SHP77 treated with DMSO at 0.1 percent for 48 hours (cell line): ENCODE data around the gene WDR4.
"Not testable (repeated sequence)": the region's sequence is repeated elsewhere in the genome, so short reads cannot be mapped to it uniquely, and the experiment has no call there.

Experiments used
- DNase-seq: peaks from one replicate; lab custom pipeline; 2025; lab: John Stamatoyannopoulos, UW

Gene WDR4

DNA sequence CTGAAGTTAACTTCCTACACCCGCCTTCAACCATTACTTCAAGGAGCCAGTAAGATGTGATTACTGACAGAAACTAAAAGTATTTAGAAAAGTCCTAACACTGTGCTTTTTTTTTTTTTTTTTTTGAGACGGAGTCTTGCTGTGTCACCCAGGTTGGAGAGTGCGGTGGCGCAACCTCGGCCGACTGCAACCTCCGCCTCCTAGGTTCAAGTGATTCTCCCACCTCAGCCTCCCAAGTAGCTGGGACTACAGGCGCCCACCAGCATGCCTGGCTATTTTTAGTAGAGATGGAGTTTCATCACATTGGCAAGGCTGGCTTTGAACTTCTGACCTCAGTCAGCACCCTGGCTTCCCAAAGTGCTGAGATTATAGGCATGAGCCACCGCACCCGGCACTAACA lies 3.5 kb downstream of the WDR4 start:
- DNase-seq: not testable (repeated sequence)

DNA sequence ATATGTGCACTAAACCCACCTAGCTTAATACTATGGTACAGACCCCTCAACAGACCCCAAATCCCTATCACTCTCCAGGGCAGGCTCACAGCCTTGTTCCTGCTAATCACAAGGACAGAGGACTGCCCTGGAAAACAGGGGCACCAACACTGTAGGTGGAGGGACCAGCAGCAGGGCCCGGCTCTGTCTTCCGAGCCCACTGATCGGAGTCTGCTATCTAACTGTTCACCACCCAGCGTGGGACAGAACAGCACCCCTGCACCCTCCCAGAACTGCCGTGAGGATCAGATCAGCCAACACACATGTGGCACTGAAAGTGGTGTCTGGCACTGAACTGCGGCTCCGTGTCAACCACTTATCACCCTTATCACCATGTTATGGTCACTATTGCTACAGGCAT lies 6.2 kb downstream of the WDR4 start:
- no peak for DNase-seq

DNA sequence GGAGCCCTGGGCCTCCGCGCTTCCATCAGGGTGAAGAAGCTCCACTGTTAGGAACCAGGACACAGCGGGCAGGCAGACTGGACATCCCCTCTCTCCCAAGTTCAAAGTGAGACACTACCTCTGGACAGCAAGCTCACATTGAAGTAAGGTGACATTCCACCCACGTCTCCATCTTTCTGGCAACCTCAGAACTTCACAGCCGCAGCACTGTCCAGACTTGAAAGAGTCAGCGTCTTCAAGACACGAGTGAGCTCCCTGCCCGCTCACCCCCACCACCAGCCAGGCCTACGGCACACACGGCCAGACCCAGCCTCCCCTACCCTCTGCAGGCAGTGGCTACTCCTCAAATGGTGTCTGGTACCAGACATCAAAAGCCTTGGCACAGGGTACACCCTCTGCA lies 11.1 kb downstream of the WDR4 start:
- no peak for DNase-seq

DNA sequence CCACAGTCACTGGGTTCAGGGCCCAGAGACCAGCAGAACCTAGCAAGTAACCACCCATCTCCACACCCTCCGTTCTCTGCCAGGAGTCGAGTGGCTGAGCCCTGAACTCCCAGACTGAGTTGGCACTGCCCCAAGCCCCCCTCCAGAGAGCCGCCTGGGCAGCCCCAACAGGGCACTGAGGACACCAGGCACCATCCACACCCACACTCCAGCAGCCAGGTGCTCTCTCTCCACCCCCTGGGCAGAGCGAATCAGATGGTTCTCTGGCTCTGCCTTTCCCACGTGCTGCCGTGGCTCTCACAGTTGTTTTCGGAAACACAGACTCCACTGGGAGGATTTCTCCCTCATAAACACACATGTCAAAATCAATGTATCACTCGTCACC lies 13.6 kb downstream of the WDR4 start:
- no peak for DNase-seq

DNA sequence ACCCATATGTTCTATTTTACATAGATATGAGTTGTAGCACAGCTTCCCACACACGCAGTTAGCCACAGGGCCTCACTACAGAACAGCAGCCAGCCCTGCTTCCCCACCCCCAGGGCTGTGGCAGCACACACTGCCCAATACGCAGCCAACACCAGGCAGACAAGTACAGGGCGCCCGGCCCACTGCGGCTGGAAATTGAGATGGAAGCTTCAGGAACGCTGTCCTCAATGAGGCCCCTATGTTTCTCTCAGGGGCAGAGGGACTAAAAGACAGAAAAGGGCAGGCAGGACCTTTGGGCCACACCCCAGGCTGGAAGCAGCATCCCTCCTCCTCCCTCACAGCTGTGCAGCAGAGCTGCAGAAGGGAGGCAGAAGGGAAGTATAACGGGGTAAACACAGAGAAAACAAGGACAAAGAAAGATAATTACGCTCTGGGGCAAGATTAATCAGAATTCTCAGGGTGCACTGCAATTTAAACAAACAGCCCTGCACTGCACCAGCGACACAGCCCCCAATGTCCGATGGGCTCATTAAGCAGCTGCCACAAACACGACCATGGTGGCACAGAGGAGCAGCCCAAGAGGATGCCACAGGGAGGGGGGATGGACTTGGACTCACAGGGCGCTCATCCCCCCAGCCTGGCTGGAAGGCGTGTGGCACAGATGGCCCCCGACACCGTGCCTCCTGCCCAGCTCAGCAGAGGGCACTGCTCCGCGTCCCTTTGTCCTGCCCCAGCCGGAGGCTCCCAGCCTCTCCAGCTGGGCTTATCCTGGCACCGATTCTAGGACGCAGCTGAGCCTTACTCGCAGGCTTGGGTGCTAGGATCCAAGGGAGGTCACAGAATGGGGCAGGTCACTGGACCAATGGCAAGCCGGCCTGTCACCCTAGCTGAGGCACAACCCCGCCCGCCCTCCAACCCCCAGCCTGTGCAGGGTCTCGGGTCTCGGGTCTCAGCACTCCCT lies 14.2 kb downstream of the WDR4 start:
- DNase-seq: no peak

DNA sequence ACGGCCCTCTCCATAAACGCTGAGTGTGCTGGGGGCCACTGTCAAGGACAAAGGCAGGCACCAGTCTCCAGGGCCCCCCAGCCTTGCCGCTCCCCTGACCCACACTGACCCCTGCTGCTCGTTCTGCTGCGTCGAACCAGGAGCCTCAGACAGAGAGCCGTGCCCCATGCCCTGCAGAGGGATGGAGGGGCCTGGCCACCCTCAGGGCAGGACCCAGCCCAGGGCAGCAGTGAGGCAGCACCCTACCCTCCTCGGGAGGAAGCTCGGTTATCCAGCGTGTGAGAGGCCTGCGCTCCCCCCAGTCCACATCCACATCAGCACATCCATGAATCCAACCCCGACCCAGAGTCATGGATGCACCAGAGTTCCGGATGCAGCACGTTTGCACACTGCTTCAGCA lies 15.1 kb downstream of the WDR4 start:
- no peak for DNase-seq

DNA sequence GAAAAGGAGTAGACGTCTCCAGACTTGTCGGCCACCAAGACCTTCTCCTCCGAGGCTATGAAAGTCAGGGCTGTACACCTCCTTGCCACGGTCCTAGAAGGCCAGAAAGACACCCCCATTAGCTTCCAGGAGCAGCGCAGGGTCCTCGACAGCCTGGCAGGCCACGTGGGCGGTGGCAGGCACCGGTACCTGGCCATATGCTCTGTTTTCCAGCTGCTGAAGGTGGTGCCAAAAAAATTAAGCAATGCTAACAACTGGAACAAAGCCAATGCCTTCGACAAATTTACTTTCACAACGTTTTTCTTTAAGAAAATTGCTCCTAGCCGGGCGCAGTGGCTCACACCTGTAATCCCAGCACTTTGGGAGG lies 15.9 kb downstream of the WDR4 start:
- DNase-seq: no peak

DNA sequence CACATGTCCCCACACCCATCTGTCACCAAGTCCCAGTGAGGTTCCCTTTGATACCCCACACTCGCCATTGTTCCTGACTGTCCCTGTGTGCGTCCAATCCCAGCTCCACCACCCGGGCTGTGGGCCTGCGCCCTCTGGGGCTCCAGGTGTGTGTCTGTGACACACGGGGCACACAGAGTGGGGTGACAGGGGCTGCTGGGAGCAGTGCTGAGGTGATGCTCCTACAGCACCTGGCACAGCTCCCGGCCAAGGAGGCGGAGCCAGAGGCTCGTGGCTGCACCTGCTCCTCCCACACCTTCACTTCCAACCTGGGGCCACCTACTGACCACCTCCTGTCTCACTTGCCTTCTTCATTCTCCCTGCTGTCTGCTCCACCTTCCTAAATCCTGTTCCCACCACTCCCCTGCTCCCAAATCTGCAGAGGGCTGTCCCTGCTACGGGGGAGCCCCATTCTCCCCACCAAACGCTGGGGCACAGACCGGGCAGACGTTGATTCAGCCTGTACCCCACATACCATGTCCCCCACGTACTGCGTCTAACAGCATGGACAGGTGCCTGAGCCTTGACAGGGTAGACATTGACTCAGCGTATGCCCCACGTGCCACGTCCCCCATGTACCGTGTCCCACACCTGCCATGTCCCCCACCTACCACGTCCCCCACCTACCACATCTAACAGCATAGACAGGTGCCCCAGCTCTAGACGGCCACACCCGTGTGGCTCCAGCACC lies 16.4 kb downstream of the WDR4 start:
- DNase-seq: no peak

DNA sequence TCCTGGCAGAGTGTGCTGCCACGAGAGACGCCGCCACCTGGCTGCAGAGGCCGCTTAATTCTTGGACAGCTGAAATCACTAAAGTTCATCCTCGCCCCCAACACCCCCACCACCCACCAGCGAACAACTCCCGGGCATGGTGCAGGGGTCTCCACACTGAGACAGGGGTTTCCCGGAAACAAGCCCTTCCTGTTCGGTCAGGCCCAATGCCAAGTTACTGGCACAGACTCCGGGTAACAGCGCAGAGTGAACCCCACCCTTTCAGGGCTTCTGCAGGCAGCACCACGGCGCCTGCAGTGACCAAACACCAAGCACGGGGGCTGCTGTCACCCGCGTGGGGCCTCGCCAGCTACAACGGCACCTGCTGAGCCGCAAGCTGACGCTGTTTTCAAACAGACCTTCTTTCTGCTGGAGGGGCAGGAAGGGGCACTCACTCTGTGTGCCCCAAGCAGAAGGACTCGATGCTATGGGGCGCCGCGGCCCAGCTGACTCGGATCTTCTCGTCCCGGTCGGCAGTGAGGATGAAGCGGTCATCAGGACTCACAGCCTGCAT lies 17.4 kb downstream of the WDR4 start:
- no peak for DNase-seq

DNA sequence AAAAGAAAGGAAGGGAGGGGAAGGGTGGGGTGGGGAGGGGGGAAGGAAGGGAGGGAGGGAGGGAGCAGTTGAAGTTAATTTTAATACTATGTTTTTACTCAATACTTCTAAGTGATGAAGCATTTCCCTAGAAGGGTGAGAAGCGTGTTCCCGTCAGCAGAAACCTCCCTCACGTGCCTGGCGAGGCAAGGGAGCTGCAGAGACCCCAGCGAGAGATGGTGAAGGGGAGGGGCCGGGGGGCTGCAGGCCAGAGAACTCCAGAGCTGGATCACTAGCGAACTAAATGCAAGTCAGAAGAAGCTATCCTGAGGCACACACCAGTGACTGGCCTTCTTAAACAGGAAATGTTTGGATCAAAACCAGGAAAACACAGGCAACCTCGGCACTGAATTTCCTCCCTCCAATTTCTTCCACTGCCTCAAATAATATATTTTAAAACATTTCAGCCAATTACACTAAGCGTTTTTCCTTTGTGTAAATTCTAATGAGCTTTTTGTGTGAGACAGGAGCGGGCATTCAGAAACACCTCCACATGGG lies 18.0 kb downstream of the WDR4 start:
- DNase-seq: no peak

DNA sequence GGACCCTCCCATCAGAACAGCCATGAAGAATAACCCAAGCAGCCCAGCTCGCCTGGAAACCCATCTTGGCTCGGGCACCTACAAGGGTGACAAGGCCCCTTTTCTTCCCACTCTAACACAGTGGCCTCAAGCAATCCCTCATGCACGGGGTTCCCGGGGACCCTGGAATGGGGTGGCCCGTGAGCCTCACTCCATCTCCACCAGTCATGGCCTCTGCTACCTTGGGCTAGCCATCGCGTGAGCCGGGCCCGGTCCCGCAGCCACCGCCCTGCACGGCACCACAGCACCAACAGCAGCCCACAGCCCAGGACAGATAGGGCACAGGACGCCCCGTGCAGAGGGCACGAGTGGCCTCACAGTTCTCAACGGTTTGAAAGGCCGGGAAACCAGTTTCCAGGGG lies 19.0 kb downstream of the WDR4 start:
- DNase-seq: no peak

DNA sequence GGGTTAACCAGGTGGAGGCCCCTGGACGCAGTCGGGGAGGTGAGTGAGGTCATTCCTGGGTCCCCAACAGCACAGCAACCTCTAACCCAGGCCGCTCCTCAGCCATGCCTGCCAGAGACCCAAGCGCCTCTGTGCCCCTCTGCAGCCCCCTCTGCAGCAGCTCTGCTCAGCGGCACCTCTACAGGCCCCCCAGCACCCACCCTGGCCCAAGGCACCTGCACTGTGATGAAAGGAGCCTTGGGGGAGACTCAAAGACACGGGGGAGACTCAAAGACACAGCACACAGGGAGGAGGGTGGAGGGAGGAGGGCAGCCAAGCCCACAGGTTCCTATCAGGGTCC lies 19.5 kb downstream of the WDR4 start:
- no peak for DNase-seq

DNA sequence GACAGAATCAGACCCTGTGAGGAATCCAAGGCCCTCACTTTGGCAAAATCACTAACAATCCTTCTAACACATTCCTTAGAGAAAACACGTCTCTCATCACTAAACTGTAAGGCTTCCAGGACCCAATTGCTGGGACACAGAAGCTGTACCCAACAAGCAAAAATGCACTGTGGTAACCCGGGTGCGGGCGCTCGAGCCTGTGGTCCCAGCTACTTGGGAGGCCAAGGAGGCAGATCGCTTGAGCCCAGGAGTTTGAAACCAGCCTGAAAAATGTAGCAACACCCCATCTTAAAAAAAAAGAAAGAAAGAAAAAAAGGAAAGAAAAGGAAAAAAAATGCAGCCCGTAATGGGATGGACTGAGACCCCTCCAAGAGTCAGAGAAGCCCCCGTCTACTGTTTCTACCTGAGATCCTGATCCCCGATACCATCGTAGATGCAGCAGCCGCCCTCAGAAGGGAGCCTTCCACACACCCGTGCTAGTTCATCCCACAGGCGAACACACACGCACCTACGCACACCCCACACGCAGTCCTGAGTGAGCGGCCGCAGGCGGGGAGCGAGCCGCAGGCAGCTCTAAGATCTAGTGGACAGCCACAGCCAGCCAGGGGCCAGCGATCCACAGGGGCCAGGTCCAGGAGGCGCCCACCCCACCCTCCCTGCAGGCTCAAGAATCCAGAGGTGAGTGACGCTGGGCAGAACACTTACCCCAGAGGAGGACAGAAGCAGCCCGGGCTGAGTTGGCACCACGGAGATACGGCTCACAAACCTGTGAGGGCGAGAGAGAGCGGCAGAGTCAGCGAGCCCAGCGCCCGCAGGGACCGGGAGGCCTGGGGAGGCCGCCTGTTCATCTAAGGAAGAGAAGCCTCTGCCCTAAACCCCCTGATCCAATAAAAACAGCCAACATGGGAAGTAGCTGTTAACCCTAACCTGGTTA lies 20.1 kb downstream of the WDR4 start:
- DNase-seq: no peak

DNA sequence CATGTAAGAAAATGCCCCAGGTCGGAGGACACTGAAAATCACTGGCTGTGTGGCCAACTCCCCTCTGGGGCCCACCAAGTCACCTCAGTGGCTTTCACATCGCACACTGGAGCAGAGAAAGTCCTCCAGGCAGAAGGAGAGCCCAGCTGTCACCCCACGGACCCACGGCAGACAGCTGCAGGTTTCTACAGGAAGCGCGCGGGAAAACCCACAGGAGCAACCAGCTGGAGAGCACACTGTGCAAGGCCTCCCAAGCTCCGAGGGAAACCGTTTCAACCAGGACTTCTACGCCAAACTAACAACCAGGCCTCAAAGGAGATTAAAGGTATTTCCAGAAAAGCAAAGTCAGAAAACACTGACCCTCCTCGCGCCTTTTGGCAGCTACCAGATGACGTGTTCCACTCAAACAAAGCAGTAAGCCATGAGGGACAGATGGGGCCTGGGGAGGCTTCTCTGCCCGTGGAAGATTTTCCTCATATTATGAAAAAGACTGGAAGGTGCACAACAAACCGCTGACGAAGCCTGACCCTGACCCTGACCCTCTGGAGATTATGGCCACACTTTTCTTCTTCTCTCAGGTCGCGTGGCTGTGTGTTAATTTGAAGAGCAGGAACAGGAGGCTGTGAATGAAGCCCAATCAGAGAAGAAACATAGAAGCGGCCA lies 21.0 kb downstream of the WDR4 start:
- DNase-seq: no peak

DNA sequence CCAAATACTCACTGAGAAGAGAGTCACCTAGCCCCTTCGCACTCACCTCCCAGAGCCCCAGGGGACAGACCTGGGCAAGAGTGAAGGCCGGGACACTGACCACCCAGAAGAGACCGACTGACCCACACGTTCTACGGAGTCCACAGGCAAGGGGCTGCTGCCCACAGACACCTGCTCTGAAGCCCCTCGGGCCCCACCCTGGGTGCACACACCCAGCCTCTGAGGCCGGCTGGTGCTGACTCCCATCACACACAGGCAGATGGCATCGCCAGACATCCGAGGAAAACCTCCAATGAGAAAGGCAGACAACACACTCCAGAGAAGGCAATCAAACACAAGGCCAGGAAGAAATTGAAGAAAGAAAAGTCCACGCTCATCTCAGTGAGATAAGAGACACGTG lies 22.1 kb downstream of the WDR4 start:
- DNase-seq: no peak

DNA sequence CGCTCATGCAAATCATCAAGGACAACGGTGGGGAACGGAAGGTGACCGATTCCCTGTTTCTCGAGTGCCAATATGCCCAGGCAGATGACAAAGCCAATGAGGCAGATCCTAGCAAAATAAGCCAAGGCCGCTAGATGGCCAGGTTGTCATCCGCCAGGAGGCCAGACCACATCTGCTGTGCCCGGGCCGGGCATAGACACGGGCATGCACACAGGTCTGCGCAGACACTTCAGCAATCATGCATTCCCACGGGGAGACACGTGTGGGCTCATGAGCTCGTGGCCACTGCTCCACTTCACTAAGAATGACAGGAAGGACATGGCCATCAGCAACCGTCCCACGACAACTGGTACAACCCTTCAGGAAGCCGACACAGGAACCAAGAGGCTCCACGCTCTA lies 23.4 kb downstream of the WDR4 start:
- DNase-seq: no peak

DNA sequence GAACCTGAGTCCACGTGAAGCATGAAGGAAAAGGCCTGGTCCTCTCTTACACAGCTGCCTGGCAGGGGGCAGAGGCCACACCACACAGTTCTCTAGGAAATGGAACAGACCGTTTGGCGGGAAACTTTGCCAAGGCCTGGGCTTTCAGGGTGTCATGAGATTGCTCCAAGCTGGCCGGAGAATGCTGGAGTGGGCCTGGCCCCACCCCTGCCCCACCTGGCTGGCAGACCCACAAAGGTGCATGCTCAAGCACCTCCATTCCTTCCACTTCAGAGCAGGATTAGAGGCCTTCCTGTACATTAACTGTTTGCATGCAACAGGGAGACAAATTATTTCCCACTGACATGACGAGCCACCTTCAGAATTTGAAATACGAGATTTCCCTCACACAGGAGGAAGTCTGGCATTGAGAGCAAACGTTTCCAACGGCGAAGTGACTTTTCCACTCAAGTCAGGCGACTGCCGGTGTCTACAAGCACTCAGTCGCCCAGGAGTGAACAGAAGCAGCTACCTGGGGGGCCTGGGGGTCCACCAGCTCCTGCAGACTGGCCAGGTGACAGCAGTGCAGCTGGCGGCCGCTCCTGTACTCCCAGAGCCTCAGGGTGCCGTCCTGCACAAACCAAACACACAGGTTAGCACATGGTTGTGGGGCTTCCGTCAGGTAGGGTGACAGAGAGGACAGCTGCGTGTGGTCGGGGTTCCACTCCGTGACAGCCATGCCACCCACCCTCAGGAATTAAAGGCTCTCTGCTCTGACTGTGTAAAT lies 24.0 kb downstream of the WDR4 start:
- no peak for DNase-seq

DNA sequence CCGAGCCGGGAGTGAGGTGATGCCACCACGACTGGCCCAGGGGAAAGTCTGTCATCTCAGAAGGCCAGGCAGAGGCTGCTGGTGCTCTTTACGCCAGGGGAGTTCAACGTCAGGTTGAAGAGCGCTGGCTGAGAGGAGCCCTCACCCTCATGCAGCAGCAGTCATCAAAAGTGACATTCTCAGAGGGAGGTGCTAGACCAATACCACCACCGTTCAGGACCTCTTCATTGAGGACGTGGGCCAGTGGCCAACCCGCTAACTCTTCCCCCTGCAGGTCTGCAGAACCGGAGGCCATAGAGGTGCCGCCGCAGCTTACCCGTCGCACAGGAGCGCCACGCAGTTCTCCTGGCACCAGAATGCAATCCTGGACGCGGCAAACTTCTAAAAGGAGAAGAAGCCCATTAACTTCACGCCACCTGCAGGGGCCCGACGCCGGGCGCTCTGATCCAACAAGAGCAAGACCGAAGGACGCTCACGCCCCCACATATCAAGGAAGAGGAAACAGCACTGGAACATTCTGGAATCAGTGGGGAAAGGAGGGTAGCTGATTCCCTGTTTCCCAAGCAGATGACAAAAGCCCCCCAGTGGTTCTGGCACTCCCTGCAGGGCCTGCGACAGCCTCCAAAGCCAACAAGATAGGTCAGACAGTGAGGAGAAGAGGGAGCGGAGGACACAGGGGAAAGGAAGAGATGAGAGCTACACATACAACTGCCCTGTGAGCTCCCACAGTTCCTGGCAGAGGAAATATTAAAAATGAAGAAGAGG lies 24.9 kb downstream of the WDR4 start:
- no peak for DNase-seq

DNA sequence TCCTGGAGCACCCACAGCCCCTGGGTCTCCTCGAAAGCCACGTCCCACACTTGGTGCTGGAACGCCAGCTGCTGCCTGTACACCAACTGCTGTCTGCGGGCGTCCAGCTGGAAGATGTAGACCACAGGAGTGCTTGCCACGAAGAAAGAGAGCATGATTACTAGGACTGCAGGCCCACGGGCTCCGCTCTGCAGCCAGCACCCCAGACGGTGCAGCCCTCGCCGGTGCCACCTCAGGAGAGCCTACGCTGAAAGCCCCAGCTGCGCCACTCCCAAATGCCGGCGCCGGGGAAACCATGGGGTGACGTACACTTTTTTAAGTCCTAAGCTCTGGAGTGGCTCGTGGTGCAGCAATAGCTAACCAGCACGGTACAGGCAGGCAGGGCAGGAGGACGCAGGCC lies 25.7 kb downstream of the WDR4 start:
- no peak for DNase-seq
